HUES48 (cell line): ENCODE measurements around the gene PROCA1.

Experiments used
- H3K27ac ChIP-seq: one replicate; pipeline ENCODE4 v1.7.0; 2013; ENCODE audit warnings: low read depth, low read length, inconsistent platforms
- H3K27me3 ChIP-seq: 2 replicates; pipeline ENCODE4 v1.6.1; 2013; ENCODE audit warnings: mild to moderate bottlenecking, low read length; ENCODE audit not compliant: control insufficient read depth, insufficient read depth
- H3K36me3 ChIP-seq: 2 replicates; pipeline ENCODE4 v1.6.1; 2013; ENCODE audit warnings: low read length; ENCODE audit not compliant: control insufficient read depth, insufficient read depth
- H3K4me1 ChIP-seq: 2 replicates; pipeline ENCODE4 v1.6.1; 2013; ENCODE audit warnings: mild to moderate bottlenecking, low read length; ENCODE audit not compliant: control insufficient read depth, insufficient read depth
- H3K4me3 ChIP-seq: 2 replicates; pipeline ENCODE4 v1.5.1; 2013; ENCODE audit warnings: mild to moderate bottlenecking, low read depth, low read length
- H3K9ac ChIP-seq: 2 replicates; pipeline ENCODE4 v1.6.1; 2013; ENCODE audit warnings: mild to moderate bottlenecking, low read depth, low read length, moderate library complexity
- H3K9me3 ChIP-seq: 2 replicates; pipeline ENCODE4 v1.6.1; 2013; ENCODE audit warnings: low read length; ENCODE audit not compliant: control insufficient read depth, insufficient read depth

The PROCA1 gene

GRCh38 chr17:28702752-28703150 is 8.9 kb downstream of the PROCA1 start:
- Histone ChIP-seq H3K27me3 (no peaks in the 10 kb centered on the region), H3K4me3 (no peak overlapping the region), H3K36me3 (peaks cover 70% of the 10 kb centered on the region), H3K4me1 (no peaks in the 10 kb centered on the region), H3K27ac (peak overlapping the region; percentile 27), H3K9me3 (no peaks in the 10 kb centered on the region), H3K9ac (no peak overlapping the region)

DNA sequence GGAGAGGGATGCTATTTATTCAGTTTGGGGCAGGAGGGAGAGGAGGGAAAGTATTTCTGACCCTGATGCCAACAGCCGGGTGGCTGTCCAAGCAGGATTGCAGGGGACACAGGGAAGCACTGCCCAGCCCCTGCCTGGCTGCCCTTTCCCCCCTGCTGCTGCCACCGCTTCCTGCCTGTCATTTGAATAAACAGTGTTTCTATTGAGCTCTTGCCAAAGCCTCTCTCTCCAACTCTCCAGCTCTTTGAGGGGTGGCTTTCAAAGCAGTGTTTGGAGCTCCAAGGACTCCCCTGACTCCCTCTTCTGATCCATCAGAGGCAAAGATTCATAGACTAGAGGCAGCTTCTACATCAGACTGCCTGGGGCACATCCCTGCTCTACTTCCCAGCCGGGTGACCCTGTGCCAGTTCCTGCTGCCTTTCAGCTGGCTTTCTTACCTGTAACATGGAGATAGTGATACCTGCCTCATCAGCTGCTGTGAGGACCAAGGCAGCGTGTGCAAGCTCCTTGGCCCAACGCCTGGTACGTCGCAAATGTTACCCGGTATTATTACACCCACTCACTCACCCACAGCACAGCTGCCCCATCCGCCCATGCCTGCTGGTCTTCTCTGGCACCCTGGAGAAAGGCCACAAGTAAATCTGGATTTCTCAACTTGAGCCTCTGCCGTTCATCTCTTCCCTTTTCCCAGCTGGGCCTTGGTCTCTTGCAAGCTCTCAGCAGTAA is 9.5 kb downstream of the PROCA1 start:
- Histone ChIP-seq H3K9ac (no peak overlapping the region), H3K27ac (peak overlapping the region; percentile 12), H3K27me3 (no peaks in the 10 kb centered on the region), H3K4me3 (no peak overlapping the region), H3K4me1 (no peaks in the 10 kb centered on the region), H3K9me3 (no peaks in the 10 kb centered on the region), H3K36me3 (peaks cover 75% of the 10 kb centered on the region)

DNA sequence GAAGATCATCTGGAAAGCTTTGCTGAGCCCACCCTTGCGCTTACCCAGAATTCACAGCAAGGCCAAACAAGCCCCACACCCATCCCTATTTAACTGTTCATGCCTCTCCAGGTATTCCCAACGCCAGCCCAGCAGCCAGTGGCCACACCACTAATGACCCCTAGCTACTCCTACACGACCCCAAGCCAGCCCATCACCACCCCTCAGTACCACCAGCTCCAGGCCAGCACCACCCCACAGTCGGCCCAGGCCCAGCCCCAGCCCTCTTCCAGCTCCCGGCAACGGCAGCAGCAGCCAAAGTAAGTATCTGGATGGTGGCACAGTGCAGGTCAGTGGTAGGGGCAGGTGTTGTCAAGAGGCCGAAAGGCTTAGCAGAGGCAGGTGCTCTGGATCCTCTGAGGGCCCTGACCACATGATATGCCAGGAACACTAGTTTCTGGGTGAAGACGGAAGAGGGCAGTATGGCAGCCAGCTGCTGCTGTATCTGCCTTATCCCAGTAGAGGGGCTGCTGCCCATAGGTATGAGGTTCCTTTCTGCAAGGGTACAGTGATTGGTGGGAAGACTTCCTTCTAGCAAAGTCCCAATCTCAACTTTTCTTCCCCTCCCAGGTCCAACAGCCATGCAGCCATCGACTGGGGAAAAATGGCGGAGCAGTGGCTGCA is 10.7 kb downstream of the PROCA1 start:
- Histone ChIP-seq H3K27me3 (no peaks in the 10 kb centered on the region), H3K4me3 (no peak overlapping the region), H3K36me3 (peaks cover 87% of the 10 kb centered on the region), H3K9ac (no peak overlapping the region), H3K9me3 (no peaks in the 10 kb centered on the region), H3K4me1 (no peaks in the 10 kb centered on the region), H3K27ac (no peak overlapping the region)

GRCh38 chr17:28700278-28700677 is 11.4 kb downstream of the PROCA1 start:
- no peak overlapping the region for H3K27ac ChIP-seq
- H3K9ac ChIP-seq: no peak overlapping the region
- H3K36me3 ChIP-seq: peaks cover 94% of the 10 kb centered on the region
- H3K9me3 ChIP-seq: no peaks in the 10 kb centered on the region
- H3K27me3 ChIP-seq: no peaks in the 10 kb centered on the region
- no peaks in the 10 kb centered on the region for H3K4me1 ChIP-seq
- no peak overlapping the region for H3K4me3 ChIP-seq

DNA sequence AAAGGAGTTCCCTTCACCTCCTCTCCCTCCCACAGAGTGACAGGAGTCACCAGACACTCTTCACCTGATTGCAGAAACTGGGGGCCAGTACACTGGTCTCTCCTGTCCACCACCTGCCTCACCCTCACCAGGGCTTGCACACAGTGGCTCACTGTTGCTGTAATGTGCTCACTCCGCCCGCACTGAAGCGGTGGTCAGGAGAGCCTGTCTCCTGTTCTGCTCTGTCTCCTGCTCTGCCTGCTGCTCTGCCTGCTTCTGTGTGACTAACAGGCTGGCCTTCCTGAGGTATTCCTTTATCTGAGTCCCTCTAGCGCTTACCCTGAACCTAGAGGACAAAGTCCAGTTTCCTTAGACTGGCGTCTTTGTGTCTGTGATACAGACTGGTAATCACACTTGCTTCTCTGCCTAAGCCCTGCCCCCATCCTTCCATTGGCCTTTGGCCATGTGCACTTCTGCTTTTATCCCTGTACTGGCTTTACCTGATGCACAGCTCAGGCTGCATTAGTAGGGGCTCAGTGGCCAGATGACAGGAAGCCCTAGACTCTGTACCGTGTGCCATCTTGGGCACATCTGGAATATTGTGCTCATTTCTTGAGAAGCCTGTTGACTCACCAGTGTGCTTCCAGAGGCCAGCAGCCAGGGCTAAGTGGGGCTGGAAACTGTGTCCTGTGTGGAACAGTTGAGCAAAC is 13.3 kb downstream of the PROCA1 start:
- peaks cover 100% of the 10 kb centered on the region for H3K36me3 ChIP-seq
- H3K9ac ChIP-seq: no peak overlapping the region
- H3K4me1 ChIP-seq: no peaks in the 10 kb centered on the region
- H3K4me3 ChIP-seq: no peak overlapping the region
- peak overlapping the region; percentile 26 for H3K27ac ChIP-seq
- H3K9me3 ChIP-seq: no peaks in the 10 kb centered on the region
- H3K27me3 ChIP-seq: no peaks in the 10 kb centered on the region

DNA sequence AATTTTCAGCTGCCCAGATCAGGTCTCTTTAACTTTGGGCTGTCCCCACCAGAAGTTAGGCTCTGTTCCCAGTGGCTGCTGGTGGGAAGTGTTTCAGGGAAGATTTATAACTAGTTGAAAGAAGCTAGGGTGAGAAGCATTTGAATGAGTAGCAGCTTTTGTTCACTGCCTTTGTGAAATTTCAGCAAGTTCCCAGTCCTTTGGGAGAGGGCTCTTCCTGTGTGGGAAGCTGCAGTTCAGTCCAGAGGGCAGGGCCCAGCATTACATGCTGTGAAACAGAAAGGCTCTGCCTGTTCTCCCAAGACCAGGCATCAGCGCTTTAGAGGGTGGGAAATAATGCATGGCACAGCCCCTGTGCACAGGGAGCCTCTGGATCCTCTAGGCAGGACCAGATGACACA is 17.8 kb downstream of the PROCA1 start:
- no peak overlapping the region for H3K4me3 ChIP-seq
- H3K4me1 ChIP-seq: no peaks in the 10 kb centered on the region
- H3K27ac ChIP-seq: no peak overlapping the region
- H3K27me3 ChIP-seq: no peaks in the 10 kb centered on the region
- H3K9me3 ChIP-seq: no peaks in the 10 kb centered on the region
- H3K9ac ChIP-seq: no peak overlapping the region
- H3K36me3 ChIP-seq: peaks cover 95% of the 10 kb centered on the region

GRCh38 chr17:28689011-28689410 is 22.7 kb downstream of the PROCA1 start:
- H3K4me1 ChIP-seq: no peaks in the 10 kb centered on the region
- no peak overlapping the region for H3K4me3 ChIP-seq
- H3K9me3 ChIP-seq: no peaks in the 10 kb centered on the region
- peaks cover 94% of the 10 kb centered on the region for H3K36me3 ChIP-seq
- H3K9ac ChIP-seq: no peak overlapping the region
- no peaks in the 10 kb centered on the region for H3K27me3 ChIP-seq
- H3K27ac ChIP-seq: no peak overlapping the region

DNA sequence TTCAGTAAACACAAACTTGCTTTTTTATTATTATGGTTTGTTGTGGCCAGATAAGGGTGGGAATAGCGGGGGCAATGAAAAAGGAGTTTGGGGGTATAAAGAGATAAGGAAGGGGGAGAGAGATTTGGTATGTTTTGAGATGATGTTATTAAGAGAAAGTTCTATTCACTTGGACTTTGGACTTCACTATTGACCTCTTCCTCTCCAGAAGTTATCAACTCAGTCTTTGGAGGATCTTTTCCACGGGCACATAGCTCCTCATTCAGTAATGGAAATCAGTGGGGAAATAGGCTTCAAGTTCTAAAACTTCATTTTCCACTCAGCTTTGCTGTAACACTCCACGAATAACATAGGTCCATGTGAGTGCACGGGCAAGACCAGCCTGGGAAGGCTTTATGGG is 23.2 kb downstream of the PROCA1 start:
- Histone ChIP-seq H3K4me3 (no peak overlapping the region), H3K27me3 (no peaks in the 10 kb centered on the region), H3K9ac (no peak overlapping the region), H3K9me3 (no peaks in the 10 kb centered on the region), H3K4me1 (no peaks in the 10 kb centered on the region), H3K27ac (no peak overlapping the region), H3K36me3 (peaks cover 94% of the 10 kb centered on the region)

DNA sequence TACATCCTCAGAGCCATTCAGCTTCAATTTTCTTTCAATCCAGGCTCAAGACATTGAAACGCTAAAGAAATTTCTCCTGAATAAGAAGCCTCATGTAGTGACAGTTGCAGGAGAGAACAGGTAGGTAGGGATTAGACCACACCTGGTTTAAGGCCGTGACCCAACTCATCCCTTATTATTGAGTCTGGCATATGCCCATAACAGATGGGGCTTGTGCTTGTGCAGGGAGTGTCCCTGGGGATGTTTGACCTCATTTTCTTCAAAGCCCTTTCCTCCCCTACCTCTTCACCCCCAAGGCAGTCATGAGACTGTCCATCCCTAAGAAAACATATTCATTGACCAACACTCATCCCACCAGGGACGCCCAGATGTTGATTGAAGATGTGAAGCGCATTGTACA is 25.4 kb downstream of the PROCA1 start:
- H3K9me3 ChIP-seq: no peaks in the 10 kb centered on the region
- H3K4me3 ChIP-seq: no peak overlapping the region
- H3K9ac ChIP-seq: no peak overlapping the region
- no peaks in the 10 kb centered on the region for H3K4me1 ChIP-seq
- H3K27ac ChIP-seq: no peak overlapping the region
- peaks cover 99% of the 10 kb centered on the region for H3K36me3 ChIP-seq
- H3K27me3 ChIP-seq: no peaks in the 10 kb centered on the region

DNA sequence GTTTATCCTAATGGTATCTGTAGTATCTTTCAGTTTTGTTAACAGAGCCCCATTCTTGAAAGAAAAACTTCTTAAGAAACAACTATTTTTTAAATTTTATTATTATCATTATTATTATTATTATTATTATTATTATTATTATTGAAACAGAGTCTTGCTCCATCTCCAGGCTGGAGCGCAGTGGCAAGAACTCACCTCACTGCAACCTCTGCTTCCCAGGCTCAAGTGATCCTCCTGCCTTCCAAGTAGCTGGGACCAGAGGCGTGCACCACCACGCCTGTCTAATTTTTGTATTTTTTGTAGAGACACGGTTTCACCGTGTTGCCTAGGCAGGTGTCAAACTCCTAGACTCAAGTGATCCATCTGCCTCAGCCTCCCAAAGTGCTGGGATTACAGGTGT is 26.3 kb downstream of the PROCA1 start:
- Histone ChIP-seq H3K9ac (no peak overlapping the region), H3K27me3 (no peaks in the 10 kb centered on the region), H3K36me3 (peaks cover 99% of the 10 kb centered on the region), H3K9me3 (no peaks in the 10 kb centered on the region), H3K27ac (no peak overlapping the region), H3K4me1 (no peaks in the 10 kb centered on the region), H3K4me3 (no peak overlapping the region)

GRCh38 chr17:28684963-28685362 is 26.7 kb downstream of the PROCA1 start:
- Histone ChIP-seq H3K36me3 (peaks cover 97% of the 10 kb centered on the region), H3K27me3 (no peaks in the 10 kb centered on the region), H3K9ac (no peak overlapping the region), H3K4me1 (no peaks in the 10 kb centered on the region), H3K4me3 (no peak overlapping the region), H3K9me3 (no peaks in the 10 kb centered on the region), H3K27ac (no peak overlapping the region)
